Left lung (tissue), 10 donors: ENCODE measurements around the gene EZR. TPM values are rescaled to one million over a fixed set of nuclear protein-coding genes. Genes with fewer than 3 reads are reported as not detected.
A peak's percentile ranks its signal among the peaks of the same experiment; 100 is the strongest.
"Not testable (repeated sequence)": the region's sequence is repeated elsewhere in the genome, so short reads cannot be mapped to it uniquely, and the experiment has no call there.

Experiments used
- ATAC-seq: fragments of 200-7000 bp; cut with Tn5 transposase; one replicate; pipeline ENCODE4 v1.9.1; 2020; ENCODE audit warnings: moderate library complexity
- DNase-seq, 4 donors: peaks; one replicate each; pipeline ENCODE4 v3.0.0-alpha.2; 2013 to 2020
- H3K27ac ChIP-seq, 2 donors: fragments of 200-600 bp; sonication (generic) in 1 of 2; one replicate each; pipeline versions ENCODE4 v1.5.0 to v1.8.0; 2020 to 2021
- H3K27me3 ChIP-seq, 2 donors: fragments of 200-600 bp; sonication (generic) in 1 of 2; one replicate each; pipeline versions ENCODE4 v1.5.0 to v1.8.0; 2020 to 2021
- H3K36me3 ChIP-seq, 2 donors: fragments of 200-600 bp; sonication (generic) in 1 of 2; one replicate each; pipeline versions ENCODE4 v1.5.0 to v1.8.0; 2020 to 2021
- H3K4me1 ChIP-seq, 2 donors: fragments of 200-600 bp; one replicate each; pipeline ENCODE4 v1.8.0; 2021
- H3K4me3 ChIP-seq, 2 donors: fragments of 200-600 bp; sonication (generic) in 1 of 2; one replicate each; pipeline versions ENCODE4 v1.5.0 to v1.8.0; 2020 to 2021; ENCODE audit warnings: mild to moderate bottlenecking in 1 of 2
- H3K9me3 ChIP-seq, 2 donors: fragments of 200-600 bp; sonication (generic) in 1 of 2; one replicate each; pipeline versions ENCODE4 v1.5.0 to v1.8.0; 2020 to 2021
- CTCF ChIP-seq, 2 donors: fragments of 200-600 bp; sonication (generic) in 1 of 2; IDR thresholded peaks; one replicate each; pipeline versions ENCODE4 v1.5.0 to v1.8.0; 2021; ENCODE audit warnings: antibody characterized with exemption in 2 of 2
- intact Hi-C, 2 donors: fragments of 100-400 bp; cut with DNase I; formaldehyde crosslinking; loops; one replicate each; pipeline versions ENCODE4 v1.11.2 to v1.14.2; 2022
- polyA plus RNA-seq, 6 donors: library from polyadenylated mRNA; unstranded; fragments of 120-200 nt; gene quantifications; one replicate each; pipeline ENCODE4 v1.2.1, GENCODE V29; 2013; ENCODE audit not compliant: insufficient read length in 6 of 6
- total RNA-seq, 2 donors: library from RNA; stranded (reverse); fragmentation: NEBNext Ultra II Directional; extraction: Animal tissue kit (Norgen Biotek cat#: 25700); gene quantifications; one replicate each; pipeline ENCODE4 v1.2.1, GENCODE V29; 2021
- donor health status: DM: no; HTN: yes; CAD: no.
- donor health status: DM: no; HTN: no; CAD: no.

EZR gene
- total and polyA plus RNA-seq, 8 donors = 140 to 328 (median 161) TPM

GRCh38 chr6:158796353-158796752 lies 22.8 kb downstream of the EZR start:
- Histone ChIP-seq H3K9me3 (no peaks in the 10 kb centered on the region), H3K27me3 (no peaks in the 10 kb centered on the region), H3K36me3 (no peaks in the 10 kb centered on the region), H3K4me1 (peaks cover 43 to 68% of the 10 kb centered on the region in 2 donors), H3K27ac (no peak overlapping the region), H3K4me3 (no peak overlapping the region)
- ATAC-seq (no peak), DNase-seq (no peak)
- intact Hi-C loops = no loop called here
- TF ChIP-seq CTCF (IDR thresholded peaks at IDR 0.05) = no peak

- ATAC-seq (peak; percentile 2), DNase-seq (no peak)
- Histone ChIP-seq H3K4me3 (no peak overlapping the region), H3K36me3 (no peaks in the 10 kb centered on the region), H3K27ac (no peak overlapping the region), H3K27me3 (no peaks in the 10 kb centered on the region), H3K9me3 (no peaks in the 10 kb centered on the region), H3K4me1 (peaks cover 41 to 65% of the 10 kb centered on the region in 2 donors)
- intact Hi-C loops = no loop called here
- TF ChIP-seq CTCF (IDR thresholded peaks at IDR 0.05) = no peak
Measured at GRCh38 chr6:158795516-158795915, 23.7 kb downstream of the EZR start.

- Histone ChIP-seq H3K36me3 (peaks cover 0 to 10% of the 10 kb centered on the region in 2 donors), H3K4me1 (peaks cover 24 to 58% of the 10 kb centered on the region in 2 donors), H3K27ac (no peak overlapping the region), H3K9me3 (no peaks in the 10 kb centered on the region), H3K4me3 (no peak overlapping the region), H3K27me3 (no peaks in the 10 kb centered on the region)
- no peak for DNase-seq
- intact Hi-C loops = no loop called here
- TF ChIP-seq CTCF (IDR thresholded peaks at IDR 0.05) = peak in 1 of 2 donors; percentile 21
- ATAC-seq = peak; percentile 28
Measured at GRCh38 chr6:158793432-158793831, 25.7 kb downstream of the EZR start.

GRCh38 chr6:158792505-158792904 lies 26.7 kb downstream of the EZR start:
- peaks cover 0 to 19% of the 10 kb centered on the region in 2 donors for H3K36me3 ChIP-seq
- H3K4me3 ChIP-seq, H3K9me3 ChIP-seq, DNase-seq, H3K27me3 ChIP-seq, H3K27ac ChIP-seq, ATAC-seq, intact Hi-C loops: not testable (repeated sequence)
- H3K4me1 ChIP-seq = peaks cover 18 to 50% of the 10 kb centered on the region in 2 donors

GRCh38 chr6:158791274-158791855 lies 27.8 kb downstream of the EZR start:
- no peak overlapping the region for H3K27ac ChIP-seq
- H3K36me3 ChIP-seq = peaks cover 0 to 30% of the 10 kb centered on the region in 2 donors
- H3K4me3 ChIP-seq = no peak overlapping the region
- H3K9me3 ChIP-seq = no peaks in the 10 kb centered on the region
- intact Hi-C loops = no loop called here
- ATAC-seq (no peak), DNase-seq (no peak)
- no peak for TF ChIP-seq CTCF (IDR thresholded peaks at IDR 0.05)
- H3K27me3 ChIP-seq = no peaks in the 10 kb centered on the region
- peaks cover 7 to 40% of the 10 kb centered on the region in 2 donors for H3K4me1 ChIP-seq
